ENCODE measurements around the gene TRIM8.

The TRIM8 gene

DNA sequence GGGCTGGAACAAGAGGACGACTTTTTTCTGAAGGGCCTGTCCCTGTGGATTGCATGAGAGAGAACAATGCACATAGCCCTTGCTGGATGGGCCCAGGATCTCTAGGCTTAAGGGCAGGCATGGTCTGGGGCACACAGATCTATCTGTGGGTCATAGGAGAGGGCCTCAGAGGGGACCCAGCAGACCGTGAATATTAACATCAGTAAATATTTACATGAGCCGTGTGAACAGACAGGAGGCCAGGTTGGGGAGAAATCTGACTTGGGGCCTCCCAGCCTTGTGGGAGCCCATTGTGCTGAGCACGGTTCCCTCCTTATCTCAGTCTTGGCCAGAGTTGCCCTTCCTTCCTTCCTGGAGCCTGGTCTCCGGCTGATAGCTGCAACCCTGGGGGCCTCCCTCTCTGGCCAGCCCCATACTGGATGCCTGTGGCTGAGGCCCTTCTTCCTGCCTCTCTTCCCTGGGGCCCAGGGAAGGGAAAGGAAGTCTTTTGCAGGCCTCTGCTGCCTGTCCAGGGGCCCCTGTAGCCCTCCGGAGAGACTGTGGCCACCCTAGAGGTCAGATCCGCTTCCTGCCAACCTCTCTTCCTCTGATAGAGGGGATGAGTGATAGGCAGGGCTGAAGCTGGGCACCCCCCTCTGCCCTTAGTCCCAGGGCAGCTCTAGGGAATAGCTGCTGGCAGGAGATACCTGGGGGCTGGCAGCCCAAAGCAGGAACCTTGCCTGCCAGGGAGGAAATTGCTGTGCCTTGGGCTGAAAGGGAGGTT is 44.5 kb upstream of the TRIM8 start:
- no peak overlapping the region for H2AFZ ChIP-seq (ENCODE audit: low read depth, low read length)
- DNase-seq = no peak
- no peaks in the 10 kb centered on the region for H3K79me2 ChIP-seq (ENCODE audit: insufficient read depth, low read length)
- H3K27ac ChIP-seq (ENCODE audit: low read length) = no peak overlapping the region
- TF ChIP-seq, protein P1, sequence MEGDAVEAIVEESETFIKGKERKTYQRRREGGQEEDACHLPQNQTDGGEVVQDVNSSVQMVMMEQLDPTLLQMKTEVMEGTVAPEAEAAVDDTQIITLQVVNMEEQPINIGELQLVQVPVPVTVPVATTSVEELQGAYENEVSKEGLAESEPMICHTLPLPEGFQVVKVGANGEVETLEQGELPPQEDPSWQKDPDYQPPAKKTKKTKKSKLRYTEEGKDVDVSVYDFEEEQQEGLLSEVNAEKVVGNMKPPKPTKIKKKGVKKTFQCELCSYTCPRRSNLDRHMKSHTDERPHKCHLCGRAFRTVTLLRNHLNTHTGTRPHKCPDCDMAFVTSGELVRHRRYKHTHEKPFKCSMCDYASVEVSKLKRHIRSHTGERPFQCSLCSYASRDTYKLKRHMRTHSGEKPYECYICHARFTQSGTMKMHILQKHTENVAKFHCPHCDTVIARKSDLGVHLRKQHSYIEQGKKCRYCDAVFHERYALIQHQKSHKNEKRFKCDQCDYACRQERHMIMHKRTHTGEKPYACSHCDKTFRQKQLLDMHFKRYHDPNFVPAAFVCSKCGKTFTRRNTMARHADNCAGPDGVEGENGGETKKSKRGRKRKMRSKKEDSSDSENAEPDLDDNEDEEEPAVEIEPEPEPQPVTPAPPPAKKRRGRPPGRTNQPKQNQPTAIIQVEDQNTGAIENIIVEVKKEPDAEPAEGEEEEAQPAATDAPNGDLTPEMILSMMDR (IDR thresholded peaks at IDR 0.05; ENCODE audit: borderline replicate concordance, extremely low read depth, low read length, poor library complexity, severe bottlenecking) = no peak
- no peak for TF ChIP-seq EZH2 (IDR thresholded peaks at IDR 0.05; ENCODE audit: borderline replicate concordance, low read depth, low read length, severe bottlenecking)
- ATAC-seq (ENCODE audit: insufficient read depth, low read depth) = no peak
- H3K27me3 ChIP-seq (ENCODE audit: insufficient read depth, low read length, poor library complexity) = no peaks in the 10 kb centered on the region
- H3K4me3 ChIP-seq (ENCODE audit: low read depth in 1 of 2, low read length in 2 of 2) = no peak overlapping the region
- H3K4me1 ChIP-seq (ENCODE audit: insufficient read depth, low read length) = no peaks in the 10 kb centered on the region
- H3K9ac ChIP-seq (ENCODE audit: low read depth, low read length) = no peak overlapping the region
- no peak overlapping the region for H3K4me2 ChIP-seq (ENCODE audit: insufficient read depth, low read length)
- no peaks in the 10 kb centered on the region for H4K20me1 ChIP-seq (ENCODE audit: insufficient read depth, low read length)
- H3K36me3 ChIP-seq (ENCODE audit: insufficient read depth, low read length) = peaks cover 62% of the 10 kb centered on the region
- H3K9me3 ChIP-seq (ENCODE audit: insufficient read depth, low read length, severe bottlenecking) = no peaks in the 10 kb centered on the region

DNA sequence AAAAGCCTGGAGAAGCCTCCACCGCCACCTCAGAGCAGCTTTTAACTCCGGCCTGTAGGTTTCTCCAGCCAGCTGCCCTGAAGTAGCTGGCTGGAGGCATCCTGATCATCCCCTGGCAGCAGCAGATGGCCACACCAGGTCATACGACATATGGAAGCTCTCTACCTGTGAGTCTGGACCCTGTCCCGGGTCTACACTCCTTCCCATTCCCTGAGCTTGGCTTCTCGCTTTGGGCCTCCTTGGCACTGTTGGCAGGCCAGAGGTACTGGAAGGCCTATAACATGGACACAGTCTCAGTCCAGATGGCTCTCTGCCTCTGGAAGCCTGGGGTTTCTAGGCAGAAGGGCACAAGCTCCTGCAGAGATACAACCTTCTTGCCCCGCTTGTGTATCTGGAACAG is 43.5 kb upstream of the TRIM8 start:
- no peak for DNase-seq
- no peaks in the 10 kb centered on the region for H3K27me3 ChIP-seq (ENCODE audit: insufficient read depth, low read length, poor library complexity)

GRCh38 chr10:102601639-102602038 is 42.6 kb upstream of the TRIM8 start:
- ATAC-seq (ENCODE audit: insufficient read depth, low read depth) (no peak), DNase-seq (no peak)
- TF ChIP-seq EZH2 (IDR thresholded peaks at IDR 0.05; ENCODE audit: borderline replicate concordance, low read depth, low read length, severe bottlenecking) = no peak
- TF ChIP-seq, protein P1 (IDR thresholded peaks at IDR 0.05; ENCODE audit: borderline replicate concordance, extremely low read depth, low read length, poor library complexity, severe bottlenecking) = no peak
- H3K9ac ChIP-seq (ENCODE audit: low read depth, low read length) = no peak overlapping the region
- H2AFZ ChIP-seq (ENCODE audit: low read depth, low read length) = no peak overlapping the region
- H3K27ac ChIP-seq (ENCODE audit: low read length) = no peak overlapping the region
- H4K20me1 ChIP-seq (ENCODE audit: insufficient read depth, low read length) = no peaks in the 10 kb centered on the region
- no peaks in the 10 kb centered on the region for H3K27me3 ChIP-seq (ENCODE audit: insufficient read depth, low read length, poor library complexity)
- H3K79me2 ChIP-seq (ENCODE audit: insufficient read depth, low read length) = no peaks in the 10 kb centered on the region
- H3K9me3 ChIP-seq (ENCODE audit: insufficient read depth, low read length, severe bottlenecking) = no peaks in the 10 kb centered on the region
- no peak overlapping the region for H3K4me2 ChIP-seq (ENCODE audit: insufficient read depth, low read length)
- no peak overlapping the region for H3K4me3 ChIP-seq (ENCODE audit: low read depth in 1 of 2, low read length in 2 of 2)
- H3K36me3 ChIP-seq (ENCODE audit: insufficient read depth, low read length) = peaks cover 56% of the 10 kb centered on the region
- H3K4me1 ChIP-seq (ENCODE audit: insufficient read depth, low read length) = no peaks in the 10 kb centered on the region

More for the DNA sequence above, 43.5 kb upstream of the TRIM8 start:
- H3K4me3 ChIP-seq (ENCODE audit: low read depth in 1 of 2, low read length in 2 of 2) = no peak overlapping the region
- H3K4me2 ChIP-seq (ENCODE audit: insufficient read depth, low read length) = no peak overlapping the region
- no peaks in the 10 kb centered on the region for H3K79me2 ChIP-seq (ENCODE audit: insufficient read depth, low read length)
- H3K36me3 ChIP-seq (ENCODE audit: insufficient read depth, low read length) = peaks cover 56% of the 10 kb centered on the region
- H3K4me1 ChIP-seq (ENCODE audit: insufficient read depth, low read length) = no peaks in the 10 kb centered on the region
- H3K27ac ChIP-seq (ENCODE audit: low read length) = no peak overlapping the region
- TF ChIP-seq EZH2 (IDR thresholded peaks at IDR 0.05; ENCODE audit: borderline replicate concordance, low read depth, low read length, severe bottlenecking) = no peak
- TF ChIP-seq, protein P1 (IDR thresholded peaks at IDR 0.05; ENCODE audit: borderline replicate concordance, extremely low read depth, low read length, poor library complexity, severe bottlenecking) = no peak
- no peak for ATAC-seq (ENCODE audit: insufficient read depth, low read depth)
- no peak overlapping the region for H2AFZ ChIP-seq (ENCODE audit: low read depth, low read length)
- H3K9me3 ChIP-seq (ENCODE audit: insufficient read depth, low read length, severe bottlenecking) = no peaks in the 10 kb centered on the region
- H3K9ac ChIP-seq (ENCODE audit: low read depth, low read length) = no peak overlapping the region
- no peaks in the 10 kb centered on the region for H4K20me1 ChIP-seq (ENCODE audit: insufficient read depth, low read length)

Measured in DND-41 (cell line).